Astrocyte (in vitro differentiated cells and primary cell): ENCODE measurements around the gene SLC43A2. TPM values are rescaled to one million over a fixed set of nuclear protein-coding genes. Genes with fewer than 3 reads are reported as not detected.
A peak's percentile ranks its signal among the peaks of the same experiment; 100 is the strongest.

Experiments
- DNase-seq: peaks from one replicate; pipeline ENCODE4 v3.0.0-alpha.2; 2010; ENCODE audit warnings: low read depth
- FAIRE-seq: peaks from 2 replicates; lab custom pipeline; 2011; peaks lifted over from hg19 to GRCh38; lab: Jason Lieb, UNC
- H2AFZ ChIP-seq: 2 replicates; pipeline ENCODE4 v1.6.0; 2012; ENCODE audit warnings: low read depth, low read length, inconsistent platforms
- H3K27ac ChIP-seq: 2 replicates; pipeline ENCODE4 v1.5.1; 2011; ENCODE audit warnings: low read depth, low read length, inconsistent platforms
- H3K27me3 ChIP-seq: 2 replicates; pipeline ENCODE4 v1.6.0; 2011; ENCODE audit warnings: low read length, inconsistent platforms; ENCODE audit not compliant: insufficient read depth
- H3K36me3 ChIP-seq: 2 replicates; pipeline ENCODE4 v1.5.1; 2011; ENCODE audit warnings: low read length, inconsistent platforms; ENCODE audit not compliant: insufficient read depth
- H3K4me1 ChIP-seq: 2 replicates; pipeline ENCODE4 v1.5.1; 2011; ENCODE audit warnings: low read length, inconsistent platforms; ENCODE audit not compliant: insufficient read depth
- H3K4me2 ChIP-seq: 2 replicates; pipeline ENCODE4 v1.6.0; 2012; ENCODE audit warnings: low read length, inconsistent platforms
- H3K4me3 ChIP-seq: 2 replicates; pipeline ENCODE4 v1.5.1; 2011; ENCODE audit warnings: low read depth, mild to moderate bottlenecking, low read length, inconsistent platforms; ENCODE audit not compliant: insufficient read depth
- H3K79me2 ChIP-seq: 2 replicates; pipeline ENCODE4 v1.6.0; 2012; ENCODE audit warnings: mild to moderate bottlenecking, low read length, inconsistent platforms; ENCODE audit not compliant: insufficient read depth
- H3K9ac ChIP-seq: 2 replicates; pipeline ENCODE4 v1.6.0; 2012; ENCODE audit warnings: mild to moderate bottlenecking, low read length, inconsistent platforms
- H3K9me3 ChIP-seq: 2 replicates; pipeline ENCODE4 v1.5.1; 2012; ENCODE audit warnings: low read depth, mild to moderate bottlenecking, low read length, inconsistent platforms; ENCODE audit not compliant: insufficient read depth
- H4K20me1 ChIP-seq: 2 replicates; pipeline ENCODE4 v1.6.0; 2012; ENCODE audit warnings: low read length, inconsistent platforms; ENCODE audit not compliant: insufficient read depth
- H3K27ac Mint-ChIP-seq: one replicate; pipeline ENCODE4 v1.8.0; 2021; ENCODE audit warnings: mild to moderate bottlenecking, mixed read lengths; ENCODE audit not compliant: unreplicated experiment
- H3K27me3 Mint-ChIP-seq: one replicate; pipeline ENCODE4 v1.8.0; 2021; ENCODE audit warnings: low read depth, mixed read lengths; ENCODE audit not compliant: unreplicated experiment
- H3K36me3 Mint-ChIP-seq: one replicate; pipeline ENCODE4 v1.8.0; 2021; ENCODE audit warnings: low read depth, mixed read lengths; ENCODE audit not compliant: unreplicated experiment
- H3K4me1 Mint-ChIP-seq: one replicate; pipeline ENCODE4 v1.8.0; 2021; ENCODE audit warnings: low read depth, mixed read lengths; ENCODE audit not compliant: unreplicated experiment
- H3K4me3 Mint-ChIP-seq: one replicate; pipeline ENCODE4 v1.8.0; 2021; ENCODE audit warnings: mild to moderate bottlenecking, moderate library complexity, mixed read lengths; ENCODE audit not compliant: unreplicated experiment
- H3K9me3 Mint-ChIP-seq: one replicate; pipeline ENCODE4 v1.8.0; 2021; ENCODE audit warnings: mild to moderate bottlenecking, mixed read lengths; ENCODE audit not compliant: unreplicated experiment
- EZH2 ChIP-seq: IDR thresholded peaks from 2 replicates; pipeline ENCODE4 v1.6.1; 2012; ENCODE audit warnings: mild to moderate bottlenecking, low read length, inconsistent platforms; ENCODE audit not compliant: insufficient read depth
- total RNA-seq: library from RNA; stranded (reverse); gene quantifications from 2 replicates; pipeline ENCODE4 v1.2.1, GENCODE V29; 2021
- TF ChIP-seq, protein P1 (sequence below): IDR thresholded peaks from 2 replicates; pipeline ENCODE4 v1.5.1; 2011; ENCODE audit warnings: low read depth, mild to moderate bottlenecking, inconsistent platforms, low read length, moderate library complexity; ENCODE audit not compliant: insufficient read depth

SLC43A2 gene
- total RNA-seq, 1 donor from 2014 or later = 17.9 TPM

DNA sequence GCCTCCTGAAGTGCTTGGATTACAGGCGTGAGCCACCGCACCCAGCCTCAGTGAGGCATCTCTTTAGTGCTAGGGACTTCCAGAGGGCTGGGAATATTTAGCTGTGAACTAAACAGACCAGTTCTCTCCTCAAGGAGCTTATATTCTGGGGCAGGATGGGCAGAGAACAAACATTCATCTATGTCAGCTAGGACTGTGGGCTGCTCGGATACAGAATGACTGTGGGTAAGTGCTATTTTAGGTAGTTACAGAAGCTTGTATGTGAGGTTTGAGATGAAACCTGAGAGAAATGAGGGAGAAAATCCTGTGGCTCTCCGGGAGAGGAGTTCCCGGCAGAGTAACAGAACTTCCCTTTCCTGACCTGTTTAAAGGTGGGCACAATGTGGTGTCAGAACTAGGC, 106.0 kb downstream of the SLC43A2 start:
- Histone ChIP-seq H3K4me2 (no peak overlapping the region), H3K27me3 (no peaks in the 10 kb centered on the region), H3K4me3 (no peak overlapping the region), H3K36me3 (peaks cover 9% of the 10 kb centered on the region), H3K9ac (no peak overlapping the region), H4K20me1 (no peaks in the 10 kb centered on the region), H3K27ac (no peak overlapping the region), H3K9me3 (no peaks in the 10 kb centered on the region), H3K79me2 (peaks cover 3% of the 10 kb centered on the region), H2AFZ (no peak overlapping the region), H3K4me1 (peaks cover 1% of the 10 kb centered on the region)
- Mint-ChIP-seq H3K4me1 (peaks cover 9% of the 10 kb centered on the region), H3K9me3 (no peaks in the 10 kb centered on the region), H3K27me3 (no peaks in the 10 kb centered on the region), H3K4me3 (peak overlapping the region; percentile 14), H3K36me3 (peaks cover 11% of the 10 kb centered on the region), H3K27ac (no peak overlapping the region)
- DNase-seq (no peak), FAIRE-seq (no peak)
- TF ChIP-seq, protein P1, sequence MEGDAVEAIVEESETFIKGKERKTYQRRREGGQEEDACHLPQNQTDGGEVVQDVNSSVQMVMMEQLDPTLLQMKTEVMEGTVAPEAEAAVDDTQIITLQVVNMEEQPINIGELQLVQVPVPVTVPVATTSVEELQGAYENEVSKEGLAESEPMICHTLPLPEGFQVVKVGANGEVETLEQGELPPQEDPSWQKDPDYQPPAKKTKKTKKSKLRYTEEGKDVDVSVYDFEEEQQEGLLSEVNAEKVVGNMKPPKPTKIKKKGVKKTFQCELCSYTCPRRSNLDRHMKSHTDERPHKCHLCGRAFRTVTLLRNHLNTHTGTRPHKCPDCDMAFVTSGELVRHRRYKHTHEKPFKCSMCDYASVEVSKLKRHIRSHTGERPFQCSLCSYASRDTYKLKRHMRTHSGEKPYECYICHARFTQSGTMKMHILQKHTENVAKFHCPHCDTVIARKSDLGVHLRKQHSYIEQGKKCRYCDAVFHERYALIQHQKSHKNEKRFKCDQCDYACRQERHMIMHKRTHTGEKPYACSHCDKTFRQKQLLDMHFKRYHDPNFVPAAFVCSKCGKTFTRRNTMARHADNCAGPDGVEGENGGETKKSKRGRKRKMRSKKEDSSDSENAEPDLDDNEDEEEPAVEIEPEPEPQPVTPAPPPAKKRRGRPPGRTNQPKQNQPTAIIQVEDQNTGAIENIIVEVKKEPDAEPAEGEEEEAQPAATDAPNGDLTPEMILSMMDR = no peak
- no peak for TF ChIP-seq EZH2

DNA sequence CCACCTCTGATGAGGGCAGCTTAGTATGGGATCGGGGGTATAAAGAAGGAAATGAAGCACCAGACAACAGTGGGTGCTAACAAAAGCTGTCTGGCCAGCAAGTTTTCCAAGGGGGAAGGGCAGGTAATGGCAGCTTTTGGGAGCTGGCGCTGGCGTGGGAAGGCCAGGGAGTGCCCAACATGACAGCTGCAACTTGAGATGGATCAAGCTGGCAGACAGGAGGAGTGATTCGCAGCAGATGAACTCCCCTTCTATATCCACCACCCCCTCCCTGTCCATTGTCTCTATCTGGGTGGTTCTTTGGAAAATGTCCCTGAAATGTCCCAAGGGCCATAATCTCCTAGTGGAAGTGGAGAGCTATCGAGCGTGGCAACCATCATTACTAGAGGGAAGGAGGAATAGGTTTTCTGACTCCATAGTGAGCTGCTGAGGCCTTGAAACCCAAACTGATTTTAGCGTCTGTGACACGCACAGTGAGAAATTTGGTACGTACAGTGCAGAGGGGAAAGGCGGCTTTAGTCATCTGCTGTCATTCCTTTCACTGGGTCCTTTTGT, 107.5 kb downstream of the SLC43A2 start:
- H3K27ac Mint-ChIP-seq = peak overlapping the region; percentile 53
- TF ChIP-seq, protein P1 = no peak
- no peak for TF ChIP-seq EZH2
- H3K9ac ChIP-seq = no peak overlapping the region

DNA sequence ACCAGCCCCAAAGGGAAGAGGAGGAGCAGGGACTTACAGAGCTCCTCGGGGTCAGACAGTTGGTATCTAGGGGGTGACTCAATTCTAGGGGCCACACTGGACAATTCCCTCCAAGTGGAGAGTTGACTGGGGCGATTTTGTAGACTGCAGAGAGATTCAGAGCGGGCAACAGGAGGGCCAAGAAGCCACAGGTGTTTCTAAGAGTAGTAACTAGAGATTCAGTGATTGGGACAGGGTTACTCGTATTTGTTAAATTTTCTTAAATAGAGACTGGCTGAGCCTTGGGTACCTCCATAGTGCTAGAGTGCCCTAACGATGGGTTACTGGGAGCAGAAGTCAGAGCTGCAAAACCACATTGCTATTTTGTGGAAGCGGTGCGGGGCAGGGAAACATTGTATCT, 109.0 kb downstream of the SLC43A2 start:
- Histone ChIP-seq H3K9me3 (no peaks in the 10 kb centered on the region), H3K4me2 (no peak overlapping the region), H3K9ac (no peak overlapping the region), H3K27ac (no peak overlapping the region), H3K27me3 (no peaks in the 10 kb centered on the region), H2AFZ (no peak overlapping the region), H3K4me3 (no peak overlapping the region), H3K4me1 (peaks cover 14% of the 10 kb centered on the region), H3K36me3 (peaks cover 2% of the 10 kb centered on the region), H4K20me1 (peaks cover 8% of the 10 kb centered on the region), H3K79me2 (peaks cover 16% of the 10 kb centered on the region)
- DNase-seq = no peak
- no peak overlapping the region for H3K4me3 Mint-ChIP-seq
- H3K4me1 Mint-ChIP-seq = peaks cover 12% of the 10 kb centered on the region
- H3K27ac Mint-ChIP-seq = no peak overlapping the region
- TF ChIP-seq, protein P1 = no peak
- TF ChIP-seq EZH2 = no peak
- no peaks in the 10 kb centered on the region for H3K9me3 Mint-ChIP-seq
- H3K36me3 Mint-ChIP-seq = peaks cover 9% of the 10 kb centered on the region
- H3K27me3 Mint-ChIP-seq = no peaks in the 10 kb centered on the region
- FAIRE-seq = no peak

More for the DNA sequence above, 107.5 kb downstream of the SLC43A2 start:
- no peaks in the 10 kb centered on the region for H3K9me3 Mint-ChIP-seq
- no peak overlapping the region for H3K4me3 Mint-ChIP-seq
- Histone ChIP-seq H3K4me1 (peaks cover 3% of the 10 kb centered on the region), H3K27me3 (no peaks in the 10 kb centered on the region), H4K20me1 (no peaks in the 10 kb centered on the region), H3K9me3 (no peaks in the 10 kb centered on the region), H3K4me2 (no peak overlapping the region), H2AFZ (no peak overlapping the region), H3K4me3 (no peak overlapping the region), H3K27ac (no peak overlapping the region), H3K36me3 (peaks cover 2% of the 10 kb centered on the region), H3K79me2 (peaks cover 12% of the 10 kb centered on the region)
- no peaks in the 10 kb centered on the region for H3K27me3 Mint-ChIP-seq
- FAIRE-seq (no peak), DNase-seq (no peak)
- peaks cover 9% of the 10 kb centered on the region for H3K4me1 Mint-ChIP-seq
- peaks cover 13% of the 10 kb centered on the region for H3K36me3 Mint-ChIP-seq
